Measurements from ENCODE around the gene EPG5.

DNA sequence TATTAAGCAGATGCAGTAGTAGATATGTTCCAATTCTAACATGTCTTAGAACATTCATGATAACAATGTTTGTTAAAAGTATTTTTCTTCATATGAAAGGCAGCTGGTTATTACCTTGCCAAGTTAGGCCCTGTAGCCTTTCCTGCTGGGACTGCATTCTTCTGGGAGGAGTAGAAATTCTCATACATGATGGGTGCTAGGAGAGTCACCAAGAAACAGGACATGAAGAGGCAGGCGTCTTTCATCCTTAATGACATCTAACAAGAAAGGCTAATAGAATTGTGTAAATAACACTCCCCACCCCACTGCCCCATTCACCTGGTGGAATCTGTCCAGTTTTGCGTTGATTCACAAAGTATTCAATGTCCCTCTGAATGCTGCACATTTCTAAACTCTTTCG is 24.7 kb upstream of the EPG5 start:
- TF ChIP-seq, protein P1, sequence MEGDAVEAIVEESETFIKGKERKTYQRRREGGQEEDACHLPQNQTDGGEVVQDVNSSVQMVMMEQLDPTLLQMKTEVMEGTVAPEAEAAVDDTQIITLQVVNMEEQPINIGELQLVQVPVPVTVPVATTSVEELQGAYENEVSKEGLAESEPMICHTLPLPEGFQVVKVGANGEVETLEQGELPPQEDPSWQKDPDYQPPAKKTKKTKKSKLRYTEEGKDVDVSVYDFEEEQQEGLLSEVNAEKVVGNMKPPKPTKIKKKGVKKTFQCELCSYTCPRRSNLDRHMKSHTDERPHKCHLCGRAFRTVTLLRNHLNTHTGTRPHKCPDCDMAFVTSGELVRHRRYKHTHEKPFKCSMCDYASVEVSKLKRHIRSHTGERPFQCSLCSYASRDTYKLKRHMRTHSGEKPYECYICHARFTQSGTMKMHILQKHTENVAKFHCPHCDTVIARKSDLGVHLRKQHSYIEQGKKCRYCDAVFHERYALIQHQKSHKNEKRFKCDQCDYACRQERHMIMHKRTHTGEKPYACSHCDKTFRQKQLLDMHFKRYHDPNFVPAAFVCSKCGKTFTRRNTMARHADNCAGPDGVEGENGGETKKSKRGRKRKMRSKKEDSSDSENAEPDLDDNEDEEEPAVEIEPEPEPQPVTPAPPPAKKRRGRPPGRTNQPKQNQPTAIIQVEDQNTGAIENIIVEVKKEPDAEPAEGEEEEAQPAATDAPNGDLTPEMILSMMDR (IDR thresholded peaks at IDR 0.05; ENCODE audit: low read depth, low read length, missing input control), result no peak
- TF ChIP-seq NR2F2 (IDR thresholded peaks at IDR 0.05) (no peak), YY1 (IDR thresholded peaks at IDR 0.05) (no peak), SP1 (IDR thresholded peaks at IDR 0.05) (no peak), EGR1 (IDR thresholded peaks at IDR 0.05; ENCODE audit: low read depth in 2 of 2) (no peak), TAF1 (conservative IDR thresholded peaks at IDR 0.05) (no peak), RAD21 (IDR thresholded peaks at IDR 0.05) (no peak), GABPA (IDR thresholded peaks at IDR 0.05 in 1 of 2, conservative IDR thresholded peaks at IDR 0.05 in 1 of 2) (no peak), RXRA (IDR thresholded peaks at IDR 0.05) (no peak)
- TF ChIP-seq, protein P2, sequence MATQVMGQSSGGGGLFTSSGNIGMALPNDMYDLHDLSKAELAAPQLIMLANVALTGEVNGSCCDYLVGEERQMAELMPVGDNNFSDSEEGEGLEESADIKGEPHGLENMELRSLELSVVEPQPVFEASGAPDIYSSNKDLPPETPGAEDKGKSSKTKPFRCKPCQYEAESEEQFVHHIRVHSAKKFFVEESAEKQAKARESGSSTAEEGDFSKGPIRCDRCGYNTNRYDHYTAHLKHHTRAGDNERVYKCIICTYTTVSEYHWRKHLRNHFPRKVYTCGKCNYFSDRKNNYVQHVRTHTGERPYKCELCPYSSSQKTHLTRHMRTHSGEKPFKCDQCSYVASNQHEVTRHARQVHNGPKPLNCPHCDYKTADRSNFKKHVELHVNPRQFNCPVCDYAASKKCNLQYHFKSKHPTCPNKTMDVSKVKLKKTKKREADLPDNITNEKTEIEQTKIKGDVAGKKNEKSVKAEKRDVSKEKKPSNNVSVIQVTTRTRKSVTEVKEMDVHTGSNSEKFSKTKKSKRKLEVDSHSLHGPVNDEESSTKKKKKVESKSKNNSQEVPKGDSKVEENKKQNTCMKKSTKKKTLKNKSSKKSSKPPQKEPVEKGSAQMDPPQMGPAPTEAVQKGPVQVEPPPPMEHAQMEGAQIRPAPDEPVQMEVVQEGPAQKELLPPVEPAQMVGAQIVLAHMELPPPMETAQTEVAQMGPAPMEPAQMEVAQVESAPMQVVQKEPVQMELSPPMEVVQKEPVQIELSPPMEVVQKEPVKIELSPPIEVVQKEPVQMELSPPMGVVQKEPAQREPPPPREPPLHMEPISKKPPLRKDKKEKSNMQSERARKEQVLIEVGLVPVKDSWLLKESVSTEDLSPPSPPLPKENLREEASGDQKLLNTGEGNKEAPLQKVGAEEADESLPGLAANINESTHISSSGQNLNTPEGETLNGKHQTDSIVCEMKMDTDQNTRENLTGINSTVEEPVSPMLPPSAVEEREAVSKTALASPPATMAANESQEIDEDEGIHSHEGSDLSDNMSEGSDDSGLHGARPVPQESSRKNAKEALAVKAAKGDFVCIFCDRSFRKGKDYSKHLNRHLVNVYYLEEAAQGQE (IDR thresholded peaks at IDR 0.05), result no peak
- TF ChIP-seq, protein P3, sequence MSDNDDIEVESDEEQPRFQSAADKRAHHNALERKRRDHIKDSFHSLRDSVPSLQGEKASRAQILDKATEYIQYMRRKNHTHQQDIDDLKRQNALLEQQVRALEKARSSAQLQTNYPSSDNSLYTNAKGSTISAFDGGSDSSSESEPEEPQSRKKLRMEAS (IDR thresholded peaks at IDR 0.05), result no peak
- TF ChIP-seq, protein P4, sequence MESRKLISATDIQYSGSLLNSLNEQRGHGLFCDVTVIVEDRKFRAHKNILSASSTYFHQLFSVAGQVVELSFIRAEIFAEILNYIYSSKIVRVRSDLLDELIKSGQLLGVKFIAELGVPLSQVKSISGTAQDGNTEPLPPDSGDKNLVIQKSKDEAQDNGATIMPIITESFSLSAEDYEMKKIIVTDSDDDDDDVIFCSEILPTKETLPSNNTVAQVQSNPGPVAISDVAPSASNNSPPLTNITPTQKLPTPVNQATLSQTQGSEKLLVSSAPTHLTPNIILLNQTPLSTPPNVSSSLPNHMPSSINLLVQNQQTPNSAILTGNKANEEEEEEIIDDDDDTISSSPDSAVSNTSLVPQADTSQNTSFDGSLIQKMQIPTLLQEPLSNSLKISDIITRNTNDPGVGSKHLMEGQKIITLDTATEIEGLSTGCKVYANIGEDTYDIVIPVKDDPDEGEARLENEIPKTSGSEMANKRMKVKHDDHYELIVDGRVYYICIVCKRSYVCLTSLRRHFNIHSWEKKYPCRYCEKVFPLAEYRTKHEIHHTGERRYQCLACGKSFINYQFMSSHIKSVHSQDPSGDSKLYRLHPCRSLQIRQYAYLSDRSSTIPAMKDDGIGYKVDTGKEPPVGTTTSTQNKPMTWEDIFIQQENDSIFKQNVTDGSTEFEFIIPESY (IDR thresholded peaks at IDR 0.05), result no peak
- TF ChIP-seq, protein P5, sequence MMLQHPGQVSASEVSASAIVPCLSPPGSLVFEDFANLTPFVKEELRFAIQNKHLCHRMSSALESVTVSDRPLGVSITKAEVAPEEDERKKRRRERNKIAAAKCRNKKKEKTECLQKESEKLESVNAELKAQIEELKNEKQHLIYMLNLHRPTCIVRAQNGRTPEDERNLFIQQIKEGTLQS (IDR thresholded peaks at IDR 0.05), result no peak
